Left hindlimb (tissue), 1 donor: ENCODE results near the gene SIL1.
"Not testable (repeated sequence)": the region's sequence is repeated elsewhere in the genome, so short reads cannot be mapped to it uniquely, and the experiment has no call there.

ENCODE experiments used
- DNase-seq: peaks from one replicate; pipeline ENCODE4 v3.0.0-alpha.2; 2018

The SIL1 gene

DNA sequence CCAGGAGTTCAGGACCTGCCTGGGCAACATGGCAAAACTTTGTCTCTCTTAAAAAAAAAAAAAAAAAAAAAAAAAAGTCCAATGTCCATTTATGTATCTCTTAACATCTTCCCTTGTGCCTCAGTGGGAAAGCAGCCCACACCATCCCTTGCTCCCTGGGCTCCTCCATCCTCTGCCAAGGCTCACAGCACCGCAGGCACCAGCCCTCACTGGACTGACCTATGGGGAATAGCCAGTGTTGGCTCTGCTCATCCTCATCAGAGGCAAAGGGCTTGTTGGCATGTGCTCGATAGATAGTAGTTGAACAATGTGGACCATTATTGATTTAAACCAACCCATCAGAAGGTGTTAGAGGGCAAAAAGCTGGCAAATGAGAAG is 261.2 kb downstream of the SIL1 start:
- DNase-seq = no peak

DNA sequence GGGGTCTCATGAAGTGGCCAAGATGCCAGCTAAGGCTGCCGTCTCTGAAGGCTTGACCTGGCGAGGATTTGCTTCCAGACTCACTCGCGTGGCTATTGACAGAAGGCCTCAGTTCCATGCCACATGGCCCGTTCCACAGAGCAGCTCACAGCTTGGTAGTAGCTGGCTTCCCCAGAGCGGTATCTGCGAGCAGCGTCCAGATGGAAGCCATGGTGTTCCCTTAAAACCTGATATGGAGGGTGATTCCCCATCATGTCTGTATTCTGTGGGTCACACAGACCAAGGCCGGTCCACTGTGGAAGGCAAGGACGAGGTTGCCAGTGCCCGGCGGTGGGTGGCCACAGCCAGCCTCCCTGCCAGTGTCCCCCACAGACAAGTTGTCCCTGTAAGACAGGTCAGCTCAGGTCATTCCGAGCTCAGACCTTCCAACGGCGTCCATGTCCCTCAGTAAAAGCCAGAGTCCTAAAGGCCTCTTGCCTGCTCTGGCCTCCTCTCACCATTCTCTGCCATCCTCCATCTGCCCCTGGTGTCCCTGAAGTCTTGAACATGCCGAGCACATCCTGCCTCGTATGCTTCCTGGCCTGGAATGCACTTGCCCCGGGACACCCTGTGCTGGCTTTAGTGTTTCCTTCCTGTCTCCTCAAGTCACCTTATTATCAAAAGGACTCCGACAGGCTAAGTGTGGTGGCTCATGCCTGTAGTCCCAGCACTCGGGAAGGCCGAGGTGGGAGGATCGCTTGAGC is 261.8 kb downstream of the SIL1 start:
- DNase-seq = no peak

DNA sequence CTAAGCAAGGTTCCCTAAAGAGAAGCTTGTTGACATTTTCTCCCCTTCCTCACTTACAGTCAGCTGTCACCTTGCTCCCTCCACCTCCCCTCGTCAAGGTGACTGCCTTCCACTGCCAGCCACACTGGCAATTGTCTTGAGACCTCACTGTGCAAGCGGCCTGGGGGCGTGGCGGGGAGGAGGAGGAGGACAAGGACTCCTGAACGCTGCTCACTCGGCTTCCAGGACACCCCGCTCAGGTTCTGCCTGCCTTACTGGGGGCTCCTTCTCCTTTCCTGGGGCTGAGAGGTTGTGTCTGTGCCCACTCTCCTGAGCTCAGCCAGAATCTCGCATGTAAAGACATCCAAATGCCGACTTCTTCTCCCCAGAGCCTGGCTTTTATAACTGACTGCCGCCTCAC is 262.7 kb downstream of the SIL1 start:
- no peak for DNase-seq

DNA sequence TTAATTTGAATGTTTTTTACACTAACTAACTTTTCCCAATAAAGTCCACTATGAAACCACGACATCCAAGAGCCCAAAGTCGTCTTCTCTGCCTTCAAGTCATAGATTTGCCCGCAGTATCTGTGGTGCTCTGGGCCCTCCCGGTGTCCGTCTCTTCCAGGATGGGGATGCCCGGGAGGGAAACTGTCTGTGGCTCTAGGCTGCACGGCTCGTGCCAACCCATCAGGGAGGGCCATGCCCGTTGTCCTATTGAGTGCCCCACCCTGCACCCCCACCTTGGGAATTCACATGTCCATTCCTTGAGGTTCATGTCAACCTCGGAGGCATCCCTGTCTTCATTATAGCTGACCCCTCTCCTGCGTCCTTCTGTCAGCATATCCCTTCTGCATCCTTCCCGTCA is 263.2 kb downstream of the SIL1 start:
- no peak for DNase-seq

DNA sequence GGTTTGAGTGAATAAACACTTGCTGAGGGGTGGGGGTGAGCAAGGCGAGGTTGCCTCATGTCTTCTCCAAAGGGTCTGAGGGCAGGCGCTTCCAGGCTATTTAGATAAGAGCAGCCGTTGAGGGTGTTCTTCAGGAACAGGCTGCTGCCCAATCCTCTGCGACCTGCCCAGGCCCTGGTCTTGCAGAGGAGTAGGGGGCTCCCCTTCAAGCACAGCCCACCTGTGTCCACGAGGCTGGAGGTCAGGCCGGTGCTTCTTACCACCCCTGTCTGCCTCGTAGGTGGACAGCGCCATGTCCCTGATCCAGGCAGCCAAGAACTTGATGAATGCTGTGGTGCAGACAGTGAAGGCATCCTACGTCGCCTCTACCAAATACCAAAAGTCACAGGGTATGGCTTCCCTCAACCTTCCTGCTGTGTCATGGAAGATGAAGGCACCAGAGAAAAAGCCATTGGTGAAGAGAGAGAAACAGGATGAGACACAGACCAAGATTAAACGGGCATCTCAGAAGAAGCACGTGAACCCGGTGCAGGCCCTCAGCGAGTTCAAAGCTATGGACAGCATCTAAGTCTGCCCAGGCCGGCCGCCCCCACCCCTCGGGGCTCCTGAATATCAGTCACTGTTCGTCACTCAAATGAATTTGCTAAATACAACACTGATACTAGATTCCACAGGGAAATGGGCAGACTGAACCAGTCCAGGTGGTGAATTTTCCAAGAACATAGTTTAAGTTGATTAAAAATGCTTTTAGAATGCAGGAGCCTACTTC is 264.5 kb downstream of the SIL1 start:
- no peak for DNase-seq

DNA sequence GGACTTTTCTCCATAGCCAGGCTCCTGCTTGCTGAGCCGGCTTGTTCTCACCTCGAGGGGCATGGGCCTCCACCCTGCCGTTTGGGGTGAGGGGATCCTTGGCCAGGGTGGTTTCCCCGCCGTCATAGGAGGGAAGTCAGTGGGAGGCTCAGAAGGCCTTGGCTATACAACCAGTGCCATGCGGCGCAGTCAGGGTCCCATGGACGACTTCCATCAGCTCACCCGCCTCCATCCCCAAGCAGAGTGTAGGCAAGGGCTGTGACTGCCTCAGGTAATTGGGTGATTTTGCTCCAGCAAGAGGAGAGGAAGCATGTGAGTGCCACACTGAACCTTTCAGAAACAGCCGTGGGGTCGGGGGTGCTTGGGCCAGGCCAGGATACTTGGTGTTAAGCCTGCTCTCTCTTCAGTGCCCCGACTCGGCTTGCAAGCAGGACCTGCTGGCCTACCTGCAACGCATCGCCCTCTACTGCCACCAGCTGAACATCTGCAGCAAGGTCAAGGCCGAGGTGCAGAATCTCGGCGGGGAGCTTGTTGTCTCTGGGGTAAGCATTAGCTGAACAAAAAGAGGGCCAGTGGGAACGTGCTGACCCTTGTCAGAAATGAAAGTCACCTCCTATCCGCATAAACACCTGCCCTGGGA is 265.9 kb downstream of the SIL1 start:
- DNase-seq = no peak

DNA sequence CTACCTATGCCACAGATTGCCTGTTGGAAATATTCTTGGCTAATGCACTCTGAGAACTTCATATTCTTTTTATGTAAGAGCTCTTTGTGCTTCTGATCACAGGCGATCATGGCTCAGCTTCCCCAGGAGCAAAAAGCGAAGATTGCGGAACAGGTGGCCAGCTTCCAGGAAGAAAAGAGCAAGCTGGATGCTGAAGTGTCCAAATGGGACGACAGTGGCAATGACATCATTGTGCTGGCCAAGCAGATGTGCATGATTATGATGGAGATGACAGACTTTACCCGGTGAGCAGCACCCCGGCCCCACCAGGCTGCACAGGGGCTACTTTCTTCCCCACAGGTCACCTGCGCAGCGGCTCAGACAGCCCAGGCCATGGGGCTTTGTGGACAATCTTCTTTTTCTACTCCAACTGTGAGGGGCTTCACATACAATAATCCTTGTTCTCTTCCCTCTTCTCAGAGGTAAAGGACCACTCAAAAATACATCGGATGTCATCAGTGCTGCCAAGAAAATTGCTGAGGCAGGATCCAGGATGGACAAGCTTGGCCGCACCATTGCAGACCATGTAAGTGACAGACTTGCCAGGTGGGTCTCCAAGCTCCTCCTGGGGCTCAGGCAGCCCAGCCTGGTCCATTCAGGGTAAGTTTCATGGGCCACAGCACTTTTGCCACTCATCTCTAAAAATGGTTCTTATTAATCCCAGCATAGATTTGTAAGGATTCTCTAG is 267.6 kb downstream of the SIL1 start:
- DNase-seq = no peak

DNA sequence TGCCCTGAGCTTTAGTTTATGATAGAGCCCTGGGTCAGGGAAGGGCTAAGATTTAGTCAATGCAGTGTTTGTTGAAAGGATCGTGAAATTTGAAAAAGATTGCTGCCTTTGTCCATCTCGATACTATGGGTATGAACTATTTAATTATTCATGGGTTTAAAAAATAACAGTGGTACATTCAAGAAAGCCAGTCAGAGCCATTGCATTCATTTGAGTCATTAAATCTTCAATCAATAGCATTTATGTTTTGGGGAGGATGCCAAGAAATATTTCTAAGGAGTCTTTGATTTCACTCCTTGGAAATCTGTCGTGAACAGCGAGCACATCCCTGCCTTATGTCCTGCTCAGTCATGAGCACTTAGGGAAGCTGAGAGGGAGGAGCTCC is 268.6 kb downstream of the SIL1 start:
- DNase-seq = no peak

DNA sequence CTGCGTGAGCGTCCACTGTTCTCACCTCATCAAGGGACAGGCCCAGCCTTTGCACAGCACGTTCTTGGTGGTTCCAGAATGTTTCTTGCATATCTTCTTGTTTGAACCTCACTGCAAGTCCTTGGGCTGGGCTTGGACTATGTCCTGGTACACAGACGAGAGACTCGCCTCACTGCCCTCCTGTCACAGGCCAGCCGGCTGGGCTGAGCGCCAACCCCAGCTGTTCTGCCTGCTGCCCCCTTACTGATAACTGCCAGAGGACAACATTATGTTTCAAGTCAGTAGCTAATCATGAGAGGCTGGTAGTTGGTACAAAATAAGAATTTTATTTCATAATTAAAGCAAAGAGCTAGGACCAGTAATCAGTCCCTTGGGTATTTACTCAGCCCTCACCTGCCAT is 270.2 kb downstream of the SIL1 start:
- DNase-seq = peak; percentile 70

DNA sequence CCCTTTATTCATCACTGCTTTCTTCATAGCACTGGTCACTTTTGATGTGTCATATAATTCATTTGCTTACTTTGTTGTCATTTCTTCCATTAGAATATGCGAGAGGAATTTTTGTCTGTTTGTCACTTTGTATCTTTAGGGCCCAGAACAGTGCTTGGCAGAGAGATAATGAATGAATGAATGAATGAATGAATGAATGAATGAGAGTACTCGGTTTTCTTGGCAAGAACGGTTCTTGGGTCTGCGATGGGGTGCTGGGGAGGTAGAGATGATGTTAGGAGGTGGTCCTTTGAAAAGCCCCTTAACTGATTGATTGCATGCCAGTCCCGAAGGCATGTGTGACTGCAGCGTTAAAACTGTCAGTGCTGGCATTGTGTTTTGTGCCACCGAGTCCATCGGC is 270.6 kb downstream of the SIL1 start:
- DNase-seq = no peak

DNA sequence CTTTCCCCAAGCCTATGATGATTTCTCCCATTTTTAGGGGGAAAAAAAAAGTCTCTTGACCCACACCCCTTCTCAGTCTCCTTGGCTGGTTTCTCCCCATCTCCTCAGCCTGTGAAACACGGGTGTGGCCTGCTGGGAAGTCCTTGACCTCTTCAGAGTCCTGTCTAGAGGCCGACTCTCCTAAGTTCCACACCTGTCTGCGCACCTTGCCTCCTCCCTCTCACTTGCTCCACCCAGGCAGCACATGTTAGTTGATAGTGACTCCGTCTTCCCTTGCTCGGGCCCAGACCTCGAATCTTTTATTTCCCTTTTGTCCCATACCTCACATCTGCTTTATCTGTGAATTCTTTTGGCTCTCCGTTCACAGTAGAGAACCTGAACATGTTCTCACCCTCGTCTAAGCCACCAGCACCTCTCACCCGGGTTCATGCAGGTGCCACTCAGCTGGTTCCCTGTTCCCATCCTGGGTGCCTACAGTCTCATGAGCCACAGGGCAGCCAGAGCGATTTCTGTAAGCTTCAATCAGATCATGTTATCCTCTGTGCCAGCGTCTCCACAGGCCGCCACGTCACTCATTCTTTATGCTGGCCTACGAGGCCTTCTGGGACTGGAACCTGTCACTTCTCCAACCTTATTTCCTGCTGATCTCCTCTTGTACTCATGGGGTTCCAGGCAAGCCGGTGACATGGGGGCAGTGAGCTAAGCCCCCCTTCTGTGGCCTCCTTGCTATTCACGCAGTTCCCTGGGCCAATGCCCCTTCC is 271.3 kb downstream of the SIL1 start:
- no peak for DNase-seq

DNA sequence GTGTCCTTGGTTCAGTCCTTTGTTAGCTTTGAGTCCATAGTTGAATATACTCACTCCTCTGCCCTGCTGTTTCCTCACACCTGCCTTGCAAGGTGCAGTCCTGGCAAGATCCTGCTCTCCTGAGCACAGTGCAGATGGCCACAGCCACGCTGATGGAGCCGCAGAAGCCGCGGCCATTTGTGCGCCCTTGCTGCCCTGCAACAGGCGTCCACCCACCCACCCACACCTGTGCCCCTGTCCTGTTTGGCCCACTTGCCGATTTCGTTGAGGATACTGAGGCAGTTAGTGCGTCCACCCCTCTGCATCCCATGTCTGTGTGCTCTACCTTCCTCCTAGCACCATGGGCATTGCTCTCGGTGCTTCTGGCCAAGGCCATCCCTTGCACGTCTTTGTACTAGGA is 271.9 kb downstream of the SIL1 start:
- no peak for DNase-seq

DNA sequence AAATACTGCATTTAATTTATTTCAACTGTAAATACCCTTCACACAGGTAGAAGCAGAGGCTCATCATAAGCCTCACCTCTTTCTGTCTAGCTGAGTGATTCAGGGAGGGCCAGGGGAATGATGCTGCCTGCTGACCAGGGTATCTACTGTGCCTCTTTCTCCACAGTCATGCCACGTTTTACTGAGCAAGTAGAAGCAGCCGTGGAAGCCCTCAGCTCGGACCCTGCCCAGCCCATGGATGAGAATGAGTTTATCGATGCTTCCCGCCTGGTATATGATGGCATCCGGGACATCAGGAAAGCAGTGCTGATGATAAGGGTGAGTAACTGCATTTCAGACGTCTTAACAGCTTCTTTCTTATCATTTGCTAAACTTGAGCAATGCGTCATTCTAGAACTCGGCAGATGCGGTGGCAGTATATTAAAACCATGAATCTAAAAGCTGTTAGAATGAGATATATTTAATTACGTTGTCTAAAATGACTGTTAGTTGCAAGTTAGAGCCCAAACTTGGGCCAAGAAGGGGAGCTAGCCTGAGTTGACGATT is 273.0 kb downstream of the SIL1 start:
- DNase-seq = no peak

DNA sequence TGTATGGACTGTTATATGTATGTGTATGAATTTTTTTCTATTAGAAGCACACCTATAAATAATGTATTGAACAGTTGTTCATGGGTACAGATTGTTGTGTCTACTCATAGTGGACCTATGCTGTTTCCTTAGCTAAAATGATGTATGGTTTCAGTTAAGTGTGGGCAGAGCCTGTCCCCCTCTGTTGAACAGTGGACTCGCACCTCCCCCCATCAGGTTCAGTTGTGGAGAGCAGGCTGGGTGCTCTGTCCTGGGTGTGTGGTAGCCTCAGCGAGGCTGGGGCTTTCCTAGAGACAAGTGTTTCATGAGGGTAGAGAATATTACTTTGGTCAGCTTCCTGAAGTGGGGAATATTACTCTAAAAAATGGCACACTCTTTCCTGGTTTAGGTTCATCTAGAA is 275.7 kb downstream of the SIL1 start:
- DNase-seq = no peak

DNA sequence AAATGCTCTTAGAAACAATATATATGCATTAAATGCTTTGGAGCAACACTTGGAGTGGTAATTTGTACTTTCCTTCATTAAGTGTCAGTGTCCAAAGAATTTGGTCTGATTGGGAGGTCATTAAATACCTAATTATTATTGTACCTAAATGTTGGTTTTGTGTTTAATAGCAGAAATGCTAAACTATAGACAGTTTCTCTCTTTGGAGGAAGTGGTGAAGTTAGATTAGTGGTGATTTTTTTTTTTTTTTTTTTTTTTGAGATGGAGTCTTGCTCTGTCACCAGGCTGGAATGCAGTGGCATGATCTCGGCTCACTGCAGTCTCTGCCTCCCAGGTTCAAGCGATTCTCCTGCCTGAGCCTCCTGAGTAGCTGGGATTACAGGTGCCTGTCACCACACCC is 276.8 kb downstream of the SIL1 start:
- not testable (repeated sequence) for DNase-seq

DNA sequence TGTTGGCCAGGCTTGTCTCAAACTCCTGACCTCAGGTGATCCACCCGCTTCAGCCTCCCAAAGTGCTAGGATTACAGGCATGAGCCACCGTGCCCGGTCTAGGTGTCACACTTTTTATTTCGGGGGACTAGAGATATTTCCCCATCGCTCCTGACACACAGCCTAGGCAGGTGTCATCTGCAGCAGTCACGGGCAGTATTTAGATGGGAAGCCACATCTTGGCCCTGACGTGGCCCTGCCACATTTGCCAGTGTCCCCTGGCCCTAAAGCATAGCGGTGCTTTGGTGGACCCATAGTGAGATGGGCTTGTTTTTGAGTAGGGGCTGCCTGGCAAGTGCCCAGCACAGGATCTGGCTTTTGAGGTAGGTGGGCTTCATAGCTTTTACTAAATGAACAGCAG is 278.0 kb downstream of the SIL1 start:
- no peak for DNase-seq

DNA sequence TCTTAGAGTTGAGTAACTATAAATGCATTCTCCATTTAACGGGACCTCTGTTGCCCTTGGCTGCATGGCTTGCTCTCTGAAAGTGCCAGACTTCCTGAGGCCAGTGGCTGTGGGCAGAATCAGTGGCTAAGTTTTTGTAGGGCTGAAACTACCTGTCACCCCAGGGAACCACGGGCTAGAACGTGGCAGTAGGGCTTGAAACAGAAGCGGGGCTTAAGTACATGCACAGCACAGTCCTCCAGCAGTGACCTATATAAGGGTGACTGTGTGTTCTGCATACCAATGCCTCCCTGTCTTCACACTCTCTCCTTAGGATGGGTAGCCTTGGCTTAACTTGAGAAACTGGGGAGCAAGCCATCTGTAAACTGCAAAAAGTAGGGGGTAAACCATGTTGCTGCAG is 279.5 kb downstream of the SIL1 start:
- DNase-seq = no peak

DNA sequence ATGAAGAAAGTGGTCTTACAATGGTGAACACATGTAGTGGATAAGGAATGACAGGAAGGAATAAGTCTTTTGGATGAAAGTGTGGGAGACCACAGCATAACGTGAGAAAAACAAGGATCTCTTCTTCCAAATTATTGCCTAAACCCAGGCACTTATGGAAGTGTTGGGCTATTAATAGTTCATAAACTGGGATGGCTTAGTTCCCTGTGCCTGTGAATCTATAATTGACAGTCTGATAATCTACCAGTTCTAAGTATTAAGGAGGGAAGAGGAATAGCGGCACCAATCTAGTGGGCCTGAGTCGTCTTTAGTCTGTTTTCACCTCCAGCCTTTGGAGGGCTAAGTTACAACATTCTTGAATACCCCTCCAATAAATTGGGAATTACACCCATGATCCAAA is 283.8 kb downstream of the SIL1 start:
- no peak for DNase-seq

DNA sequence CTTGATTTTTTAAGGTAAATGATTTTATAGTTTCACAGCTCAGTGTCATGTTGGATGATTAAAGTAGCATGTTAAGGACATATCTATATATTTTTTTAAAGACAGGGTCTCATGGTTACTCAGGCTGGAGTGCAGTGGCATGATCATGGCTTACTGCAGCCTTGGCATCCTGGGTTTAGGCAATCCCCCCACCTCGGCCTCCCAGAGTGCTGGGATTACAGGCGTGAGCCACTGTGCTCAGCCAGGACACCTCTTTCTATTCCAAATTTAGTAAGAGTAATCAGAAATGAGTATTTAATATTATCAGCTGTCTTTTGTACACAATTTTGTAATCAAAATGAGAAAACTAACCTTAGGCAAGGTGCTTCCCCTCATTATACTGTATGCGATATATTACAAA is 284.4 kb downstream of the SIL1 start:
- no peak for DNase-seq

DNA sequence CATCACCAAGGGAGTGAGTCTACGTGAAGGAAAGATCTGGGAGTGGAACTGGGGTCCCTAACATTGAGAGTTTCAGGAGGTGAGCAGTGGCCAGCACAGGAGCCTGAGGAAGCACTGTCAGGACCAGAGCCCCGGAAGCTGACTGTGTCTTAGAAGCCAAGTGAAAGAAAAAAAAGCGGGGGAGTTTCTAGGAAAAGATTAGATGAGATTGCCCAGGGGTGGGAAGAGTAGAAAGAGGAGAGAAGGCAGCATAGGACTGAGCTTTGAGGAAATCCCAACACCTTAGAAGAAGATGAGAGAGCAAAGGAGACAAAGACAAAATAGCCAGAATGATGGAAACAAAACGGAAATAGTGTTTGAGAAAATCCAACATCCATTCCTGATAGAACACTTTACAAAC is 286.1 kb downstream of the SIL1 start:
- no peak for DNase-seq

DNA sequence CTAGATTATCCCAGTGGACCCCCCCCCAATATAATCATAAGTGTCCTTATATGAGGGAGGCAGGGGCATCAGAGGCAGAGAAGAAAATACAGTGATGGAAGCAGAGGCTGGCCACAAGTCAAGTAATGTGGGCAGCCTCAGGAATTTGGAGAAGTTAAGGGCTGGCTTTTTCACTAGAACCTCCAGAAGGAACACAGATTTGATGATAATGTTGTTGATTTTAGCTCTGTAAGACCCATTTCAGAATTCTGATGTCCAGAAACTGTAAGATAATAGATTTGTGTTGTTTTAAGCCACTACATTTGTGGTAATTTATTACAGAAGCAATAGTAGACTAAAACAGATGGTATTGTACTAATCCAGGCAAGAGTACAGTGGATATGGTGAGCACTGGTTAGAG is 286.7 kb downstream of the SIL1 start:
- no peak for DNase-seq

DNA sequence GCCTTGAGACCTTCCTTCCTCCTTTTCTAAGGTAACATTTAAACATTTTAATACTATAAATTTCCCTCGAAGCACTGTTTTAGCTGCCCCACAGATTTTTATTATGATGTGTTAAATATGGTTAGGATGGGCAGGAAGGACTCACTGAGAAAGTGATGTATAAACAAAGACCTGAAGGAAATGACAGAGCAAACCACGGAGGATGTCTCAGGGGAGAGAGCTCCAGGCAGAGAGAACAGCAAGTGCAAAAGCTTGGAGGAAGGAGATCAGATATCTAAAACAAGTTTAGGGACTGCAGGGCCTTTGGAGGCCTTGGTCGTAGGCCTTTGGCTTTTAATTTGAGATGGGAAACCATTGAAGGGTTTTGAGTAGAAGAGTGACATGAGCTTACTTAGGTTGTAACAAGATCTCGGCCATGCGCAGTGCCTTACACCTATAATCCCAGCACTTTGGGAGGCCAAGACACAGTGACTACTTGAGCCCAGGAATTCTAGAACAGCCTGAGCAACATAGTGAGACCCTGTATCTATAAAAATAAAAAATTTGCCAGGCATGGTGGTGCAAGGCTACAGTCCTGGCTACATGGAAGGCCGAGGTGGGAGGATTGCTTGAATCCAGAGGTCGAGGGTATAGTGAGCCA is 287.5 kb downstream of the SIL1 start:
- DNase-seq = no peak
